HG03280 (cell line): ENCODE data around the gene CPNE9.
A peak's percentile ranks its signal among the peaks of the same experiment; 100 is the strongest.

Experiments
- ATAC-seq: cut with Tn5 transposase; IDR thresholded peaks from one replicate; pipeline ENCODE4 v1.9.1; 2021; ENCODE audit warnings: mild to moderate bottlenecking, moderate library complexity; ENCODE audit not compliant: unreplicated experiment

Gene CPNE9

DNA sequence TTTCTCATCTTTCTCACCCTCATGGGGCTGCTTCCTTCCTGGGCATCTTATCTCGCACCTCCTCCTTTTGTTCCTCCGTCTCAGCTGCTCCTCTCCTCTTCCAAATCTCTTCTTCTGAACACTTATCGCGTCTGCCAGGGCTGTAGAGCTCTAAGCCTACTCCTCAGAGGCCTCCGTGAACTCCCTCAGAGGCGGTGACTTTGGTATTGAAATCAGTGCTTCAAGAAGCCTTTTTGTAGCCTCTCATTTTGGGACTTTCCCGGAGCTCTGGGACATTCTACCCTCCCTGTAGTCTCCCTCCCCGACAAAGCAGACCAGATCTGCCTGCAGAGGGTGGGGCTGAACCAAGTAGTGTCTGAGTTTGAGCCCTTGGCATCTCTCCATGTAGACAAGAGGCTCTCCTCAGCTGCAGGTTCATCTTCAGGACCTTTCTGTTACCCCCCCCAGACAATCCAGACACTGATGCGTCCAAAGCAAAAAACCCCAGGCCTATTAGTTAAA, 17.5 kb upstream of the CPNE9 start:
- no peak for ATAC-seq

DNA sequence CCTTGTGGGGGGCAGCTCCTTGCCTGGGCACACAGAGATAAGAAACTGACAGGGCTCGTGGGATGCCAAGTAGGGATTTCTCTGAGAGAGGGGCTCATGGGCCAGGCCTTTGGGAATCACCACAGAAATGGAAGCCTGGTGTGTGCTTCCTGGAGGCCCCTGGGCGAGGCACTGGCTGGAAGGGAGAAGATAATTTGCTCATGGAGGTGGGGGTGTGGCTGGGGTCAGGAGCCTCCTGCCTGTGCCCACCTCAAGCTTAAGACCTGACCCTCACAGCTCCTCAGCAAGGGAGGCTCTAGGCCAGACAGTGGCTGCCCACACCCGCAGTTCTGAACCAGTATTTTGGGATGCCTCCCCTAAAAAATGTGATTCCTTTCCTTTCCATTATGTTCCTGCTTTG, 16.9 kb upstream of the CPNE9 start:
- no peak for ATAC-seq

DNA sequence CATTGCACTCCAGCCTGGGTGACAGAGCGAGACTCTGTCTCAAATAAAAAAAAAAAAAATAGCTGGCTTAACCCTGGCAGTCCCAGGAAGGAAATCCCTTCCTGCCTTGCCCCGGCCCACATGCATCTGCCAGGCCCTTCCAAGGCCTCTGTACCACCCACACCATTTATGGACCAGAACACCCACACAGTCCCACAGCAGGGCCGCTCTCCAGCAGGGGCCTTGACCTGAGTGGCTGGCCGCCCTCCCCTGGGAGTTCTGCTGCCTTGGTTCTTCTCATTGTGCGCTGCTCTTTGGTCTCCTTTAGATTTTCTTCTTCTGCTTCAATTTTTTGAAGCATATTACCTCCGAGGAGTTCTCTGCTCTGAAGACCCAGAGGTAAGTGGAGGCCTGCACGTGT, 16.1 kb upstream of the CPNE9 start:
- ATAC-seq = no peak

DNA sequence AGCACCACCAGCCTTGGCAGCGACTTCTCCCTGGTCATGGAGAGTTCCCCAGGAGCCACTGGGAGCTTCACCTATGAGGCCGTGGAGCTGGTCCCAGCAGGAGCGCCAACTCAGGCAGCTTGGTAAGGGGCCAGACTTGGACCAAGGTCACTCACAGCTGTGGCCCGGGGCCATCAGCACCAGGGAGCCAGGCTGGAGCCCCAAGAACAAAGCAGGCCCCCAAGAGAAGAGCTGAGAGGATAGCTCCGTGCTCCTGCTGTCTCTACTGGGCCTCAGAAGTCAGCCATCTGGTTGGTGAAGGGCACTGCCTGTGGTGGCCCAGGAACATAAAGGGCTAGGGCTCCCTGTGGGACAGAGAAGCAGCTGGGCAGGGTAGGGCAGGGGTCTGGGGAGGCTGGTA, 14.7 kb upstream of the CPNE9 start:
- ATAC-seq = no peak

DNA sequence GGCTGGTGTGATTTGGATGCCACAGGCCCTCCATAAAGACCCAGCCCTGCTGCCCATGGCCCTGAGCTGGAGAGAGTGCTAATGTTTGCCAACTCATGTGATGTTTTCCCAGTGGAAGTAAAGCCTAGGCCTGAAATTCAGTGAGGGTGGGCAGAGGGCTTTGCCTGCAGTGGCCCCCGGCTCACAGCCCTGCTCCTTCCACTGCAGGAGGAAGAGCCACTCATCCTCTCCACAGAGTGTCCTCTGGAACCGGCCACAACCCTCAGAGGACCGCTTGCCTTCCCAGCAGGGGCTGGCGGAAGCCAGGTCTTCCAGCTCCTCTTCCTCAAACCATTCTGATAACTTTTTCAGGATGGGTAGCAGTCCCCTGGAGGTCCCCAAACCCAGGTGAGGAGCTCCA, 13.9 kb upstream of the CPNE9 start:
- no peak for ATAC-seq

DNA sequence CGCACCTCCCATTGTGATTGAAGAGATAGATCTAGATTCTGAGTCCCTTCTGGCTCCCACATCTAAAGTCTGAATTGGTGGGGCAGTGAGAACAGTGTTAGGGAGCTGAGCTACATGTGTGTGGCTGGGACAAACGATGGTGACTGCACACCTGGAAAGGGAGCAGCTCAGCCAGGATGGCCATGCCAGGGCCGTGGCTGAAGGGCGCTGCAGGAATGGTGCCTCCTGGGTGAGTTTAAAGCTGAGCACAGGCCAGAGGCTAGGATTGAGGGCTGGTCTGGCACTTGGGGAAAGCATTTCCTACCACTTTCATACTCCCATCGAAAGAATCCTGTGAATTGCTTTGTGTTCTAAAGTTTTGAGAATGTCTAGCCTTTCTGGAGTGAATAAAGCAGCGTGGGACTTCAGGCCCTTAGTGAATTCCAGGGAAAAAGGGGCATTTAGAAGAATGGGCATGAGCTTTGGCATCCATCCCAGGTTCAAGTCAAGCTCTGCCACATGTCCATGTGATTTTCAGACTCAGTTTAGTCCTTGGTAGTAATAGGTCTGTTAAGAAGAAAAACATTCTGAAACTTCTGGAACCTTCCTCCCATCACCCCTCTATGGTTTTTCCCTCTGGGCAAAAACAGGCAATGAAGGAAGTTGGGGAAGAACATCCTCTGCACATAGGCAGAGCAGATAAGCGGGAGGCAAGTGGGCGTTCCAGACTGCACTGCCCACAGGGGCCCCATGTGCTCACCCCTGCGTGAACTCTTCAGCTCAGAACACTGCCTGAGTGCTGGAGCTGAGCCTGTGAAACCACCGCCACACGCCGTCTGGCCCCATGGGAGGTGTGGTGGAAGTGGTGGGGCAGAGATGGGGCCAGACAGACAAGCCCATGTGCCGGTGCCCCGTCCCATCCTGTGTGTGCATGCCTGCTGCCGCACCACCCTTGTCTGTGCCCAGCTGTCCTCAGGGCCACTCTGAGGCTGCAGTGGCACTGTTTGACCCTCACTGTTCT, 12.9 kb upstream of the CPNE9 start:
- peak; percentile 87 for ATAC-seq

DNA sequence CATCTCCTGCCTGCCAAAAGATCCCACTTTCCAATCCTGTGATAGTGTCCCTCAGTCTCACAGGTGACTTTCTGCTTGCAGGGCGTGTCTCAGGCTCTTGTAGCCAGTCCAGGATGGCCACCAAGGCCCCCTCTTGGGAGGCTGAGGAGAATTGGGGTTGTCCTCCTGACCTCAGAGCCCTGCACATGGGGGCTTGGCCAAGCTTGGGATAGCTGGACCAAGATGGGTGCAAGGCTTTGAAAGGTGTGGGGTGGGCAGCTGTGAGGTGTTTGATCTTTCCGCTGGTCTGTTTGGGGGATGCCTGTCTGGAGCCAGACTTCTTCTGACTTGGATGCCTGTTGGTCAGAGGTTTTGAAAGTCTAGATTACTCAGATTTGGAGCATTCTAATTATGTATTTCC, 12.0 kb upstream of the CPNE9 start:
- ATAC-seq = no peak

DNA sequence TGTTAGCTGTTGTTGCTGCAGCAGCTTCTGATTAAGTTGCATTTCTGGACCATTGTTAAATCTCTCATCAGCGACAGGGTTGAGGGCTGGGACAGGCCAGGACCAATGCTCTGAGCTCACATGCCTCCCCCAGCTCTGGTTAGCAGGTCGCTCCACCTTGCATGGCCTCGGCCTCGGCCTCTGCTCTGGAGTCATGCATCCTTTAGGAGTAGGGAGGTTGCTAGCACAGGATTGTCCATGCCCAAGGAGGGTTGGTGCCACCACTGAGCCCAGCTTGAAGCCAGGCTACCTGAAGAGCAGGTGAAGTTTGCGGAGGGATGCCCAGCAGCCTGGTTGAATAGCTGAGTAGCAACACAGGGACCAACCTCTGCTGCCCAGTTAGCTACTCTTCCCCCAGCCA, 11.2 kb upstream of the CPNE9 start:
- no peak for ATAC-seq

DNA sequence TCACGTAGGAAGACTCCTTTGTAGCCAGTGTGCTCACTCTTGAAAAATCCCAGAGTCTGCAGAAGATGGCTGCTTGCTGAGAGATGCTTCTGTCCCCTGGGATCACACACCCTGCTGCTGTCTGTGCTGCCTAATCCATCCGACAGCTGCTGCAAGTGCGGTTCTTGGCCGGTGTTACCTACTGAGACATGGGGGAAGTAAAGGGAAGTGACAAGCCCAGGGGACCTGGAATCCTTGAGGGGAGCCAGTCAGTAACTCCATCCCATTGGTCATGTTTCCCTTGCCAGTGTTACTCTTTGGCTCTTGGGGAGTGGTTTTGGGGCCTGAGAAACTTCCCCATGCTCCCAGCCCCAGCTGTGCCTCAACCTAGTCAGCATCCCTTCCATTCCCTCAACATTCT, 8.3 kb upstream of the CPNE9 start:
- no peak for ATAC-seq

DNA sequence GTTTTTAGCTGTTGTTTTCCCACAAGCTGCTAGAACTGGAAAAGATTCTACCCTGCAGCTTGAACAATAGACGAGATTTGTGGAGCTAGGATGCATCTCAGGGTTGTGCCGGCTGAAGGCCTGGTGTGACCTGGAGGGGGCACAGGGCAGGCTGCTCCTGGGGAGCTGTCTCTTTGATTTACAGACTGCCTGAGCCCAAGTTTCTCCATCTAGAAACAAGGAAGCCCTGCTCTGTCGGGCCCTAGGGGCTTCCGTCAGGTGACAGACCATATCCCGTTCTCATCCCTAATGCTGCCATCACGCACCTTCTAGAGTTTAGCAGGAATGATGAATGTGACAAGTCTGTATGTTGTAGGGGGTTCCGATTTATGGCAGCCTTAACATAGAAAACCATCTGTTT, 7.9 kb upstream of the CPNE9 start:
- no peak for ATAC-seq

DNA sequence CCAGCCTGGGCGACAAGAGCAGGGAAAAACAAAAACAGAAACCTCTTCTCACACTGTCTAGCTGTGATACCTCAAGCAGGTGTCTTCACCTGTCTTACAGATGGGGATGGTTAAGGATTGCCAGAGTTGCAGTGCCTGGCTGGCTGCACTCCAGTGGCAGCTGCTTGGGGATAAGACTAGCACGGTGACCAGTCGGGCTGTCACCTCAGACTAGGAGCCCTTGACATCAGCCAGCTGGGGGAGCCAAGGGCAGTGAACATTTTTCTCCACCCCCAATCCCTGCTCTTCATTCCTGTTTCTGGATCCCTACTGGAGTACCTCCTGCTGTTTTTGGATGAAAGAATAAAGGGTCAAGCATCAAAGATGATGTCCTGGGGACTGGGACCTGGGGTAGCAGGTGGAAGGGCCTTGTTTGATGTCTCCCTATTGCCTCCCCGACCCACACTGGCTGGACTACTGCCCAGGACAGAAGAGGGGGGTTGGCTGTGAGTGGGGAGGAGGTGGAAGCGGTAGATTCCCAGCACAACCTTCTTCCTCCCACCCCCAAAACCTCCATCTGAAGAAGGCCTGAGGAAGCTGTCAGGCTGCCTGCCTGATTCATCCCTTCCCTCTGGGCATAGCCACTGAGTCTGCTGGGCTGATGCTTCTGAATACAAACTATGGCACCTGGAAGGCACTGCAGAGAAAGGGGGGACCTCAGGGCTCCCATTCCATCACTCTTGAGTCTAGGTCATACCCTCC, 7.0 kb upstream of the CPNE9 start:
- ATAC-seq = no peak

DNA sequence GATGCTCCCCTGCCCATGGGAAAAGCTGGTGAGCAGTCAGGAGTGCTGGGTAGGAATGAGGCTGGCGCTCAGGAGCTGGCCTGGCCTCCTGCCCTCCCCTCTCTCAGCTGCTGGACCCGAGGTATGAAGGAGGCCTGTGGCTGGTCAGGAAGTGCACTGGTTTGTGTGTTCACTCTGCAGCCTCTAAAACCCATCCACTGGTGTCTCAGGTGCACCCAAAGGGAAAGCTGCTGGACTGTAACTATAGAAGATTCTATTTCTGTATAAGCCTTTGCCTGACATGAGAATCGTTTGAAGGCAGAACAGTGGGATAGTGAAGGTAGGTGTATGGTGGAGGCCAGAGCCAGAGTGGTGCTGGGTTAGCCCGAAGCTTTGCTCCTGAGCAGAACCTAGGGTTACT, 5.7 kb upstream of the CPNE9 start:
- no peak for ATAC-seq

DNA sequence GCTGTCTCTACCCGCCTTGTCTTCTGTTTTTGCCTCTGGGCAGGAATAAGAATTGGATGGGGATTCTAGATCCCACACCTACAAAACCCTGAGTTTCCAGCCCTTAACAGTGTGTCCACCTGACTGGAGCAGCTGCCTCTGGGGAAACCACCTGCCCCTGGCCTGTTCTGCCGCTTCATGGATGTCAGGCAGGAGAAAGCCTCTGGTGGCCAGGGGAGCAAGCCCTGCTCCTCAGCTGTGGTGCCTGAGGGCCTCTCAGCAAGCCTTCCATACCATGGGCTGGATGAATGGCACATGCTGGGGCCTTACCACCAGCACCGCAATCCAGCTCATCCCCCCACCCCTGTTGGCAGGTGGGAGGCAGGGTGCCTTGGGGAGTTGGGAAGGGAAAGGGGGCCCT, 5.3 kb upstream of the CPNE9 start:
- ATAC-seq = no peak

DNA sequence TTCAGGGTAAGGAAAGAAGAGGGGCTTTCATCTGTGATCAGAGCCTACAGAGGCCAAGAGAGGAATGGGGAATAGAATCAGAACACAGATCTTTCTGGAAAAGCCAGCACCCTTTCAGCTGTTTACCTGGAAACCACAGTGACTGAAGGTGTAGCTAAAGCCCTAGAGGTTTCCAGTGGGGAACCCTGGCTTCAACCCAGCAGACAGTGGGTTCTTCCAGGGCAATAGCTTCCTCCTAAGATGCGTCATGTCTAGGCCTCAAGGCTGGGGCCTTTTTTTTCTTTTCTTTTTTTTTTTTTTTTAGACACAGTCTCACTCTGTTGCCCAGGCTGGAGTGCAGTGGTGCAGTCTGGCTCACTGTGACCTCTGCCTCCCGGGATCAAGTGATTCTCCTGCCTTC, 3.1 kb upstream of the CPNE9 start:
- ATAC-seq = no peak

DNA sequence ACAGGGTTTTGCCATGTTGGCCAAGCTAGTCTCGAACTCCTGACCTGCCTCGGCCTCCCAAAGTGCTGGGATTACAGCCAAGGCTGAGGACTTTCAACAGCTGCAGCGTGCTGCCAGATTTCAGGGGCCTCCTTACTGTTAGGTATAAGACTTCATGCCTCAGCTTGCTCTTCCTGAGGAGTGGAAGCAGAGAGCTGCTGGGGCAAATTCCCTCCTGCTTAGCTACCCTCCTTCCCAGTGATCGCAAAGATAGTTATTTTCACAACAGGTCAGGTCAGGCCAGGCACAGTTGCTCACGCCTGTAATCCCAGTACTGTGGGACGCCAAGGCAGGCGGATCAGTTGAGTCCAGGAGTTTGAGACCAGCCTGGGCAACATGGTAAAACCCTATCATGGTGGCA, 2.6 kb upstream of the CPNE9 start:
- ATAC-seq = no peak

DNA sequence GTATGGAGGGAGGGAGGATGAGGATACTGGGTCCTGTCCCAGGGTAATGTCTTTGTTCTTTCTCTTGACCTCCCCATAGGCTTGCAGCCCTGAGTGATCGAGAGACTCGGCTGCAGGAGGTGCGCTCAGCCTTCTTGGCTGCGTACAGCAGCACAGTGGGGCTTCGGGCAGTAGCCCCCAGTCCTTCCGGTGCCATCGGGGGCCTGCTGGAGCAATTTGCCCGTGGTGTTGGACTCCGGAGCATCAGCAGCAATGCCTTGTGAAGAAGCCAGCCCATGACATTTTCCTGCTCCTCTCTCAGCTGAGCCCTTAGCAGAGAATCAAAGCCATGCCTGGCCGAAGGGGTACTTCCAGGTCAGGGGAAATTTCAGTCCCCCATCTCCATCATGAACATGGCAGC, 1.9 kb upstream of the CPNE9 start:
- ATAC-seq = no peak

DNA sequence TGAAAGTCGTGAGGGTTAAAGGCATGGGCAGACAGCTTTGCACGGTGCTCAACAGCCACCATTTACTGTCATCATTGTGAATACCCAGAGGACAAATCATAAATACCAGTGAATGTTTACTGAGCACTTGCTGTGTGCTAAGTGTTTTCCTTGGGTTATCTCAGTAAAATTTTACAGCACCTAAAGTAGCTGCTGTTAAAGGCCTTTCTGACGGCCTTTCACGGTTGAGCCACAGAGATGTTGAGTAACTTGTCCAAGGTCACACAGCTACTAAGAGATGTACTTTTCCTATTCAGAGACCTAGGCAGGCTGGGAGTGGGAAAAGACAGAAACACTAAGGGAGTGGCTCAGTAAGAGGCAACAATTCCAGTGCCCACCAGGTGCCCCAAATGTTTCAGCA, 393 bp upstream of the CPNE9 start:
- no peak for ATAC-seq

DNA sequence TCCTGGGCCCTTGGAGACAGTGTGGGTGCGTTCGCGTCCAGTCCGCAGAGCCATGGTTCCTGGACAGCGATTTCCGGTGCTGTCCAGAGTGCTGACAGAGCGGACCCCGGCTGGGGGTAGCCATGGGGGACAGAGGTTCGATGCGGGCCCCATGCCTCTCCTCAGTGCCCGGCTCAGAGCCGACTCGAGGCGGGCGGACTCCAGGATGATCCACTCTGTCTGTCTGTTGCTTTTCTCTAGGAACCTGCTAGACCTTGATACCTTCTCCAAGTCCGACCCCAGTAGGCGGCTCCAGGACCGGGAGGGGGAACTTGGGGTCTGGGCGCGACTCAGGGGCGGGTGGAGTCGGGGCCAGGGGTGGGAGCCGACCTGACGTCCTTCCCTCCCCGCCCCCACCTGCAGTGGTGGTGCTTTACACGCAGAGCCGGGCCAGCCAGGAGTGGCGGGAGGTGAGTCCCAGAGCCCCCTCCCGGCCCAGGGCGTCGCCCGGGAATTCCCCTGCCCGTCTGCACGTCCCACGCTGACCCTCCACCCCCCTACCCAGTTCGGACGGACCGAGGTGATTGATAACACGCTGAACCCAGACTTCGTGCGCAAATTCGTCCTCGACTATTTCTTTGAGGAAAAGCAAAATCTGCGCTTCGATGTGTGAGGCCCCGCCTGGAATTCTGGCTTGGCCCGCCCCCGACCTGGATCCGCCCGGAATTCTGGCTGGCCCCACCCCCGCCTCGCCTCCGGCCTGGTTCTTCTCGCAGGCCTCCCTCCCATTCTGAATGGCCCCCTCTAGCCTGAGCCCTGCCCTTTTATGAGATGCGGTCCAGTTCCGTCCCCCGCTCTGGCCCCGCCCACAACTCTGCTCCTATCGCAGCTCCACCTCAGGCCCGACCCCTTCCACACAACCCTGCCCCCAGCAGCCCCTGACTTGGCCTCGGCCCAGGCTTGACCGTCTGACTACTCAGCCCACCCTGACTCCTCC, 1.0 kb downstream of the CPNE9 start:
- ATAC-seq = no peak

DNA sequence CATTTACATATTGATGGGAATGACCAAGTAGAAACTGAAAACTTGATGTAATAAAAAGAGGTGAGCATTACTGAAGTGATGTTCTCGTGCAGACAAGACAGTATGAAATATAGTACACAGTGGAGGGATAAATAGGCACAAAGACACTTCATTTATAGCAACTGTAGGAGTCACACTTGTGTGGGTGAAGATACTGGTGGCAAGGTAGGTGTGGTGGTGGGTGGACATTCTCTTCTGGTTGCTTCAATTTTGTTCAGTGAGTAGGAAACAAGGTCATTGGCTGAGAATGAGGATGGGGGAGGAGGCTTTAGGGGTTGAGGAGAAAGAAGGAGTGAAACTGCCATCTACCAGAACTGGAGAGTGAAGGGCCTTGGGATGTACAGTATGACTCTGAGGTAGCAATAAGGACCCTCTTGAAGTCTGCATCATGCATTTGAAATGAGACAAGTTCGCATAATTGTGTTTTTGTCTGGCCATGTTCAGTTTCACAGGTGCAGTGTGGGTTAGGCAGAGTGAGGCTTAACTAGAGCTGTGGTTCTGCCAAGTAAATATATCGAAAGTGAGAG, 6.6 kb downstream of the CPNE9 start:
- ATAC-seq = no peak

DNA sequence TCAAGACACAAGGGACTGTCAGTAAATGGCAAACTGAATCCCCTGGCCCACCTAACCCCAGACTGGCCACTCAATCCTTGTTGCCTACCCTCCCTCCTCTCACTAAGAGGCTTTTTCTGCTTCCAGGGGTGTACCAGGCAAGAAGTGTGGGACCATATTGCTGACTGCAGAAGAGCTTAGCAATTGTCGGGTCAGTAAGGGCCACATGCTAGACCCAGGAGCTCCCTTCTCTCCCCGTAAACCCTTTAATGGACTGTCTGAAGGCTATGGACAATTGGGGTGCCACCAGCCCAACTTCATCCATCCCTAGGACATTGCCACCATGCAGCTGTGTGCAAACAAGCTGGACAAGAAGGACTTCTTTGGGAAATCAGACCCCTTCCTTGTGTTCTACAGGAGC, 8.8 kb downstream of the CPNE9 start:
- ATAC-seq = no peak

DNA sequence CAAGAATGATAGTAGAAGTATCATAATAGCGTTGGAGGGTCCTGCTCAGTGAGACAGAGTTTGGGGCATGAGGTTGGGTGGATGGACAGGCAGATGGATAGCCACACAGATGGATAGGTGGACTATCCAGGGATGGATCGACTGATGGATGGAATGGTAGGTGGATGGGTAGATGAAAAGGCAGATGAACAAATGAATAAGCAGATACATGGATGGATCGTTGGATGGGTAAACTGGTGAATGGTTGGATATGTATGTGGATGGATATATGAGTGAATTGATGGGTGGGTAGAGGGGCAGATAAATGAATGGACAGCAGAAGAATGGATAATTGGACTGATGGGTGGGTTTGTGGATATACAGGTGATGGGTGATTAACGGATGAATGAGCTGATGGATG, 9.5 kb downstream of the CPNE9 start:
- no peak for ATAC-seq
